Breast epithelium (tissue), 3 donors: ENCODE data around the gene SPPL3.
"Not testable (repeated sequence)": the region's sequence is repeated elsewhere in the genome, so short reads cannot be mapped to it uniquely, and the experiment has no call there.

Experiments
- POLR2A ChIP-seq: fragments of 450-650 bp; IDR thresholded peaks from one replicate; pipeline ENCODE4 v1.6.1; 2016; ENCODE audit warnings: antibody characterized with exemption, mild to moderate bottlenecking, moderate library complexity
- POLR2AphosphoS5 ChIP-seq, 3 donors: sonication (generic); formaldehyde crosslinking; IDR thresholded peaks; one replicate each; pipeline ENCODE4 v1.6.1; 2017; ENCODE audit warnings: antibody characterized with exemption in 3 of 3
- TF ChIP-seq, protein P1 (sequence below), 3 donors: fragments of 450-650 bp; IDR thresholded peaks; one replicate each; pipeline ENCODE4 v1.5.1; 2016 to 2017; ENCODE audit warnings: antibody characterized with exemption in 3 of 3, mild to moderate bottlenecking in 3 of 3, moderate library complexity in 3 of 3

DNA sequence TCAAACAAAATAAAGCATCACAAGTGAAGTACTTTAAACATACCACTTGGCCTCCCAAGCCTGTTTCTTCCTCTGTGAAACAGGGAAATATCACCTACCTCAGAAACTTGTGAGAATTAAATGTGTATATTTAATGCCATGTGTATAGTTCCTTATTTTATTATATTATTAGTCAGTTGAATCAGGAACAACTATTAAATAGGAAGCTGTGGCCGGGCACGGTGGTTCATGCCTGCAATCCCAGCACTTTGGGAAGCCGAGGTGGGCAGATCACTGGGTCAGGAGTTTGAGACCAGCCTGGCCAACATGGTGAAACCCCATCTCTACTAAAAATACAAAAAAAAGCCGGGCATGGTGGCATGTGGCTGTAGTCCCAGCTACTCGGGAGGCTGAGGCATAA, 3.1 kb downstream of the SPPL3 start:
- TF ChIP-seq, protein P1, sequence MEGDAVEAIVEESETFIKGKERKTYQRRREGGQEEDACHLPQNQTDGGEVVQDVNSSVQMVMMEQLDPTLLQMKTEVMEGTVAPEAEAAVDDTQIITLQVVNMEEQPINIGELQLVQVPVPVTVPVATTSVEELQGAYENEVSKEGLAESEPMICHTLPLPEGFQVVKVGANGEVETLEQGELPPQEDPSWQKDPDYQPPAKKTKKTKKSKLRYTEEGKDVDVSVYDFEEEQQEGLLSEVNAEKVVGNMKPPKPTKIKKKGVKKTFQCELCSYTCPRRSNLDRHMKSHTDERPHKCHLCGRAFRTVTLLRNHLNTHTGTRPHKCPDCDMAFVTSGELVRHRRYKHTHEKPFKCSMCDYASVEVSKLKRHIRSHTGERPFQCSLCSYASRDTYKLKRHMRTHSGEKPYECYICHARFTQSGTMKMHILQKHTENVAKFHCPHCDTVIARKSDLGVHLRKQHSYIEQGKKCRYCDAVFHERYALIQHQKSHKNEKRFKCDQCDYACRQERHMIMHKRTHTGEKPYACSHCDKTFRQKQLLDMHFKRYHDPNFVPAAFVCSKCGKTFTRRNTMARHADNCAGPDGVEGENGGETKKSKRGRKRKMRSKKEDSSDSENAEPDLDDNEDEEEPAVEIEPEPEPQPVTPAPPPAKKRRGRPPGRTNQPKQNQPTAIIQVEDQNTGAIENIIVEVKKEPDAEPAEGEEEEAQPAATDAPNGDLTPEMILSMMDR (IDR thresholded peaks at IDR 0.05) = not testable (repeated sequence)
- not testable (repeated sequence) for TF ChIP-seq POLR2A; POLR2AphosphoS5 (IDR thresholded peaks at IDR 0.05)
